K562 (cell line): Measurements from ENCODE around the gene TTC31. TPM values are rescaled to one million over a fixed set of nuclear protein-coding genes. Genes with fewer than 3 reads are reported as not detected.

Source experiments
- HMG20B ChIP-seq: fragments of 250-450 bp; sonication (Bioruptor Pico); IDR thresholded peaks from 2 replicates; pipeline ENCODE4 v1.5.0; 2021; ENCODE audit warnings: mild to moderate bottlenecking
- KLF13 ChIP-seq: fragments of 450-650 bp; IDR thresholded peaks from 2 replicates; pipeline ENCODE4 v1.6.1; 2016; ENCODE audit warnings: missing genetic modification characterization, low read depth, mild to moderate bottlenecking, missing compliant biosample characterization, moderate library complexity, borderline replicate concordance
- MEIS2 ChIP-seq: fragments of 450-650 bp; IDR thresholded peaks from 2 replicates; pipeline ENCODE4 v1.6.1; 2014; ENCODE audit warnings: mild to moderate bottlenecking; ENCODE audit not compliant: partially characterized antibody
- NRF1 ChIP-seq, 2 experiments: fragments of 450-650 bp; IDR thresholded peaks in 1 of 2; conservative IDR thresholded peaks in 1 of 2; 2 replicates each; pipeline ENCODE4 v1.6.1; 2014; ENCODE audit warnings: mild to moderate bottlenecking in 2 of 2
- POLR2AphosphoS5 ChIP-seq: IDR thresholded peaks from 2 replicates; pipeline ENCODE4 v1.6.1; 2011; ENCODE audit warnings: mild to moderate bottlenecking, low read depth, low read length, moderate library complexity; ENCODE audit not compliant: control insufficient read depth, insufficient read depth
- POLR2H ChIP-seq: IDR thresholded peaks from 2 replicates; pipeline ENCODE4 v1.6.1; 2016; ENCODE audit warnings: missing genetic modification characterization, low read depth, mild to moderate bottlenecking, control low read depth, missing compliant biosample characterization, moderate library complexity
- SAFB ChIP-seq: fragments of 200-400 bp; formaldehyde crosslinking; IDR thresholded peaks from 2 replicates; pipeline ENCODE4 v1.6.1; 2017; ENCODE audit warnings: low read depth, low read length, borderline replicate concordance
- SAFB2 ChIP-seq: fragments of 200-400 bp; formaldehyde crosslinking; IDR thresholded peaks from 2 replicates; pipeline ENCODE4 v1.6.1; 2018; ENCODE audit warnings: borderline replicate concordance, low read length, low read depth, moderate library complexity; ENCODE audit not compliant: severe bottlenecking
- SNIP1 ChIP-seq: fragments of 450-650 bp; IDR thresholded peaks from 2 replicates; pipeline ENCODE4 v1.7.1; 2017; ENCODE audit warnings: low read depth, mild to moderate bottlenecking
- SRSF9 ChIP-seq: fragments of 200-400 bp; formaldehyde crosslinking; IDR thresholded peaks from 2 replicates; pipeline ENCODE4 v1.6.1; 2017; ENCODE audit warnings: low read depth, low read length, borderline replicate concordance
- STAG1 ChIP-seq: sonication (generic); formaldehyde crosslinking; IDR thresholded peaks from 2 replicates; pipeline ENCODE4 v1.5.0; 2020; ENCODE audit warnings: missing genetic modification reagents, borderline replicate concordance
- THRAP3 ChIP-seq: fragments of 450-650 bp; IDR thresholded peaks from 2 replicates; pipeline ENCODE4 v1.6.1; 2016; ENCODE audit warnings: mild to moderate bottlenecking, inconsistent platforms, borderline replicate concordance
- YY1 ChIP-seq, 3 experiments: IDR thresholded peaks; 2 replicates each; pipeline ENCODE4 v1.6.1; 2011; ENCODE audit warnings: low read length in 2 of 3, mild to moderate bottlenecking in 2 of 3, moderate library complexity in 2 of 3, borderline replicate concordance in 1 of 3, control low read depth in 1 of 3, low read depth in 1 of 3; ENCODE audit not compliant: insufficient read depth in 3 of 3, insufficient replicate concordance in 2 of 3, control insufficient read depth in 1 of 3, insufficient read length in 1 of 3; ENCODE audit errors: extremely low read depth in 1 of 3
- ZFP30 ChIP-seq: fragments of 250-450 bp; sonication (Bioruptor Pico); IDR thresholded peaks from 2 replicates; pipeline ENCODE4 v1.8.0; 2022; ENCODE audit warnings: moderate library complexity, mild to moderate bottlenecking, inconsistent platforms, borderline replicate concordance
- ZFPM2 ChIP-seq: fragments of 250-450 bp; sonication (Bioruptor Pico); IDR thresholded peaks from 2 replicates; pipeline ENCODE4 v1.5.1; 2022; ENCODE audit warnings: mild to moderate bottlenecking
- ZNF197 ChIP-seq: fragments of 200-800 bp; sonication (Bioruptor generic); IDR thresholded peaks from 2 replicates; pipeline ENCODE4 v1.6.1; 2016; ENCODE audit warnings: low read depth, missing genetic modification characterization, missing compliant biosample characterization
- ZNF24 ChIP-seq: fragments of 450-650 bp; IDR thresholded peaks from 2 replicates; pipeline ENCODE4 v1.6.1; 2016
- ZNF41 ChIP-seq: fragments of 250-450 bp; sonication (Bioruptor Pico); conservative IDR thresholded peaks from 2 replicates; pipeline ENCODE4 v1.4.0; 2020; ENCODE audit warnings: mild to moderate bottlenecking
- ZNF717 ChIP-seq: fragments of 250-450 bp; sonication (Bioruptor Pico); IDR thresholded peaks from 2 replicates; pipeline ENCODE4 v1.5.0; 2021
- ZSCAN29 ChIP-seq: fragments of 450-650 bp; IDR thresholded peaks from 2 replicates; pipeline ENCODE4 v1.6.1; 2017
- polyA plus RNA-seq, 8 experiments: library from polyadenylated mRNA; depleted of rRNA in 4 of 8; stranded (reverse) in 5 of 8; unstranded in 3 of 8; fragments of >200 nt; fragmentation: Nextera tagmentation in 2 of 8; fragmentation: Illumina TruSeq in 1 of 8; extraction: Ambion mirVana in 2 of 8; extraction: Trizol in 1 of 8; gene quantifications; 2 replicates each; pipeline versions ENCODE4 v1.2.1 to v1.2.3, GENCODE V29; 2011 to 2014; ENCODE audit warnings: inconsistent platforms in 1 of 8, missing spikeins in 1 of 8
- total RNA-seq, 7 experiments: library from RNA; depleted of rRNA in 6 of 7; stranded (reverse); fragments of >200 nt in 6 of 7; fragmentation: Illumina TruSeq in 2 of 7; extraction: Trizol in 2 of 7; gene quantifications; 2 replicates each; pipeline versions ENCODE4 v1.2.1 to v1.2.3, GENCODE V29; 2011 to 2021; ENCODE audit warnings: low replicate concordance in 1 of 7
- TF ChIP-seq, protein P1 (sequence below): sonication (generic); formaldehyde crosslinking; IDR thresholded peaks from 2 replicates; pipeline ENCODE4 v1.9.0; 2022; ENCODE audit warnings: mild to moderate bottlenecking, missing genetic modification reagents
- TF ChIP-seq, protein P2 (sequence below): sonication (generic); formaldehyde crosslinking; IDR thresholded peaks from 2 replicates; pipeline ENCODE4 v1.8.1; 2023; ENCODE audit warnings: mild to moderate bottlenecking, missing genetic modification reagents
- TF ChIP-seq, protein P3 (sequence below): sonication (generic); formaldehyde crosslinking; IDR thresholded peaks from 2 replicates; pipeline ENCODE4 v1.8.0; 2022; ENCODE audit warnings: mild to moderate bottlenecking, missing genetic modification reagents
- TF ChIP-seq, protein P4 (sequence below): fragments of 450-650 bp; IDR thresholded peaks from 2 replicates; pipeline ENCODE4 v1.6.1; 2016; ENCODE audit warnings: low read depth, mild to moderate bottlenecking, moderate library complexity

TTC31 gene
- total and polyA plus RNA-seq, 9 of the 15 experiments (the other 6 are each of a cell fraction or from before 2014, with no cell fraction given): 4.7 to 30.5 (median 15.9) TPM

DNA sequence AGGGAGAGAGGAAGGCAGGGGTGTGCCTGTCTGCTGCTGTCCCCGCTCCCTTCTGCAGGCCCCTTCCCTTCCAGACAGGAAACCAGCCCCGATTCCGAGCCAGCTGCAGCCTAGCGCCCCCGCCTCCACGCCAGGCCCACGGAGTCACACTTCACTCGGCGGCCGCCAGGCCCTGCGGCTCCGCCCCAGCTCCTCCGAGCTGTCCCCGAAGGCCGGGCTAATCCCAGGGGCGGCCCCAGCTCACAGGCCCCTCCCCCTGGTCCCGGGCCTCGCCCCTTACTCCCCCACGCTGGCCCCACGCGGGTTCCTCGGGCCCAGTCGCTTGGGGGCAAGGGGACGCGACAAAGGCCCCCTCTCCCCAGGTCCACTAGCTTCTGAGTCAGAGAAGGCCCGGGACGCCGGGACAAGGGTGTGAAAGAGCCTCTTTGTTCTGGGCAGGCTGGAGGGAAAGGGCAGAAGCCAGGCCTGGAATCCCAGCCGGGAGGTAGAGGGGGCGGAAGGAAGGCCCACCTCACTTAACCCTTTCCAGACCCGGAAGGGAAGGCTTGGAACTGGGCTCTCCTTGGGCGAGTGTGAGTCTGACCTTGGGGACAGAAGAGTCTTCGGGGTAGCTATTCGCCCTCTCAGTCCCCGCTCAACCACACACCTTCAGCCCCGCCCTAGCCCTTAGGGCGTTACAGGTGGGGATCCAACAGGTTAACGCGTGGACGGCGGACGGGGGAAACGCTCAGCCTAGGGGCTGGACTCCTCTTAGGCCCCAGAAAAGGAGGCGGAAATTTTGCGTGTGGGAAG, 42.3 kb upstream of the TTC31 start (continued):
- TF ChIP-seq SAFB (peak; percentile 90), SNIP1 (no peak), POLR2AphosphoS5 (0 out of 2 replicates have a peak, but pooled peaks have one; percentile 14), ZSCAN29 (no peak), POLR2H (no peak), ZFP30 (CRISPR knock-in tag) (no peak), STAG1 (CRISPR knock-in tag) (no peak), NRF1 (conservative IDR thresholded peaks at IDR 0.05 in 1 of 2, IDR thresholded peaks at IDR 0.05 in 1 of 2) (peak; percentile 42 to 61; a peak in 3 of 4 replicates), SAFB2 (no peak), THRAP3 (no peak), ZNF197 (CRISPR knock-in tag) (no peak), ZNF717 (CRISPR knock-in tag) (no peak), ZNF24 (no peak), SRSF9 (no peak), ZFPM2 (no peak), ZNF41 (no peak), HMG20B (CRISPR knock-in tag) (no peak), KLF13 (tag) (no peak), YY1 (IDR thresholded peaks at IDR 0.05; ENCODE audit: borderline replicate concordance in 1 of 3, control insufficient read depth in 1 of 3, extremely low read depth in 1 of 3, insufficient read depth in 3 of 3, insufficient read length in 1 of 3, insufficient replicate concordance in 2 of 3, low read depth in 1 of 3, low read length in 2 of 3) (peak in 2 of 3 experiments; percentile 39 to 54), MEIS2 (peak; percentile 6)
- TF ChIP-seq, protein P1, sequence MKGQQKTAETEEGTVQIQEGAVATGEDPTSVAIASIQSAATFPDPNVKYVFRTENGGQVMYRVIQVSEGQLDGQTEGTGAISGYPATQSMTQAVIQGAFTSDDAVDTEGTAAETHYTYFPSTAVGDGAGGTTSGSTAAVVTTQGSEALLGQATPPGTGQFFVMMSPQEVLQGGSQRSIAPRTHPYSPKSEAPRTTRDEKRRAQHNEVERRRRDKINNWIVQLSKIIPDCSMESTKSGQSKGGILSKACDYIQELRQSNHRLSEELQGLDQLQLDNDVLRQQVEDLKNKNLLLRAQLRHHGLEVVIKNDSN (CRISPR knock-in tag): no peak
- TF ChIP-seq, protein P2, sequence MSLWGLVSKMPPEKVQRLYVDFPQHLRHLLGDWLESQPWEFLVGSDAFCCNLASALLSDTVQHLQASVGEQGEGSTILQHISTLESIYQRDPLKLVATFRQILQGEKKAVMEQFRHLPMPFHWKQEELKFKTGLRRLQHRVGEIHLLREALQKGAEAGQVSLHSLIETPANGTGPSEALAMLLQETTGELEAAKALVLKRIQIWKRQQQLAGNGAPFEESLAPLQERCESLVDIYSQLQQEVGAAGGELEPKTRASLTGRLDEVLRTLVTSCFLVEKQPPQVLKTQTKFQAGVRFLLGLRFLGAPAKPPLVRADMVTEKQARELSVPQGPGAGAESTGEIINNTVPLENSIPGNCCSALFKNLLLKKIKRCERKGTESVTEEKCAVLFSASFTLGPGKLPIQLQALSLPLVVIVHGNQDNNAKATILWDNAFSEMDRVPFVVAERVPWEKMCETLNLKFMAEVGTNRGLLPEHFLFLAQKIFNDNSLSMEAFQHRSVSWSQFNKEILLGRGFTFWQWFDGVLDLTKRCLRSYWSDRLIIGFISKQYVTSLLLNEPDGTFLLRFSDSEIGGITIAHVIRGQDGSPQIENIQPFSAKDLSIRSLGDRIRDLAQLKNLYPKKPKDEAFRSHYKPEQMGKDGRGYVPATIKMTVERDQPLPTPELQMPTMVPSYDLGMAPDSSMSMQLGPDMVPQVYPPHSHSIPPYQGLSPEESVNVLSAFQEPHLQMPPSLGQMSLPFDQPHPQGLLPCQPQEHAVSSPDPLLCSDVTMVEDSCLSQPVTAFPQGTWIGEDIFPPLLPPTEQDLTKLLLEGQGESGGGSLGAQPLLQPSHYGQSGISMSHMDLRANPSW: no peak
- TF ChIP-seq, protein P3, sequence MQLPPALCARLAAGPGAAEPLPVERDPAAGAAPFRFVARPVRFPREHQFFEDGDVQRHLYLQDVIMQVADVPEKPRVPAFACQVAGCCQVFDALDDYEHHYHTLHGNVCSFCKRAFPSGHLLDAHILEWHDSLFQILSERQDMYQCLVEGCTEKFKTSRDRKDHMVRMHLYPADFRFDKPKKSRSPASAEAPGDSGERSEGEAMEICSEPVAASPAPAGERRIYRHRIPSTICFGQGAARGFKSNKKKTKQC: no peak
- TF ChIP-seq, protein P4, sequence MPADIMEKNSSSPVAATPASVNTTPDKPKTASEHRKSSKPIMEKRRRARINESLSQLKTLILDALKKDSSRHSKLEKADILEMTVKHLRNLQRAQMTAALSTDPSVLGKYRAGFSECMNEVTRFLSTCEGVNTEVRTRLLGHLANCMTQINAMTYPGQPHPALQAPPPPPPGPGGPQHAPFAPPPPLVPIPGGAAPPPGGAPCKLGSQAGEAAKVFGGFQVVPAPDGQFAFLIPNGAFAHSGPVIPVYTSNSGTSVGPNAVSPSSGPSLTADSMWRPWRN: no peak
